Right atrium auricular region (tissue), 2 donors: ENCODE measurements around the gene TRPM2. TPM values are rescaled to one million over a fixed set of nuclear protein-coding genes. Genes with fewer than 3 reads are reported as not detected.

Experiments
- DNase-seq: peaks from one replicate; pipeline ENCODE4 v3.0.0-alpha.2; 2019; ENCODE audit warnings: low spot score
- H3K27ac ChIP-seq, 2 donors: fragments of 200-600 bp; sonication (generic); 1 replicate in 1 of 2; 2 replicates in 1 of 2; pipeline ENCODE4 v1.5.1; 2016 to 2019
- H3K27me3 ChIP-seq, 2 donors: fragments of 200-600 bp; sonication (generic); one replicate each; pipeline versions ENCODE4 v1.5.1 to v1.6.0; 2017 to 2019
- H3K36me3 ChIP-seq: fragments of 200-600 bp; sonication (generic); one replicate; pipeline ENCODE4 v1.5.1; 2016
- H3K4me1 ChIP-seq, 2 donors: fragments of 200-600 bp; sonication (generic); one replicate each; pipeline versions ENCODE4 v1.5.1 to v1.6.0; 2017 to 2019
- H3K4me3 ChIP-seq, 2 donors: fragments of 200-600 bp; sonication (generic); 1 replicate in 1 of 2; 2 replicates in 1 of 2; pipeline ENCODE4 v1.5.1; 2017 to 2019; ENCODE audit warnings: mild to moderate bottlenecking in 1 of 2, moderate library complexity in 1 of 2
- H3K9me3 ChIP-seq, 2 donors: fragments of 200-600 bp; sonication (generic); one replicate each; pipeline ENCODE4 v1.5.1; 2019
- total RNA-seq, 2 donors: library from RNA; depleted of rRNA; stranded (reverse); fragments of >200 nt; gene quantifications; one replicate each; pipeline ENCODE4 v1.1.0, GENCODE V29; 2016
- TF ChIP-seq, protein P1 (sequence below), 2 donors: fragments of 200-600 bp; sonication (generic); IDR thresholded peaks; one replicate each; pipeline ENCODE4 v1.5.1; 2019; ENCODE audit warnings: antibody characterized with exemption in 2 of 2

TRPM2 gene
- total RNA-seq, 2 donors from 2014 or later = 0.75 to 0.89 TPM

GRCh38 chr21:44426663-44427191, 73.3 kb downstream of the TRPM2 start:
- TF ChIP-seq, protein P1, sequence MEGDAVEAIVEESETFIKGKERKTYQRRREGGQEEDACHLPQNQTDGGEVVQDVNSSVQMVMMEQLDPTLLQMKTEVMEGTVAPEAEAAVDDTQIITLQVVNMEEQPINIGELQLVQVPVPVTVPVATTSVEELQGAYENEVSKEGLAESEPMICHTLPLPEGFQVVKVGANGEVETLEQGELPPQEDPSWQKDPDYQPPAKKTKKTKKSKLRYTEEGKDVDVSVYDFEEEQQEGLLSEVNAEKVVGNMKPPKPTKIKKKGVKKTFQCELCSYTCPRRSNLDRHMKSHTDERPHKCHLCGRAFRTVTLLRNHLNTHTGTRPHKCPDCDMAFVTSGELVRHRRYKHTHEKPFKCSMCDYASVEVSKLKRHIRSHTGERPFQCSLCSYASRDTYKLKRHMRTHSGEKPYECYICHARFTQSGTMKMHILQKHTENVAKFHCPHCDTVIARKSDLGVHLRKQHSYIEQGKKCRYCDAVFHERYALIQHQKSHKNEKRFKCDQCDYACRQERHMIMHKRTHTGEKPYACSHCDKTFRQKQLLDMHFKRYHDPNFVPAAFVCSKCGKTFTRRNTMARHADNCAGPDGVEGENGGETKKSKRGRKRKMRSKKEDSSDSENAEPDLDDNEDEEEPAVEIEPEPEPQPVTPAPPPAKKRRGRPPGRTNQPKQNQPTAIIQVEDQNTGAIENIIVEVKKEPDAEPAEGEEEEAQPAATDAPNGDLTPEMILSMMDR (IDR thresholded peaks at IDR 0.05) = no peak
- Histone ChIP-seq H3K36me3 (no peaks in the 10 kb centered on the region), H3K27ac (no peak overlapping the region), H3K4me1 (no peaks in the 10 kb centered on the region), H3K9me3 (peaks cover 0 to 11% of the 10 kb centered on the region in 2 donors), H3K27me3 (no peaks in the 10 kb centered on the region), H3K4me3 (no peak overlapping the region)
- DNase-seq = no peak

GRCh38 chr21:44427241-44428120, 74.1 kb downstream of the TRPM2 start:
- Histone ChIP-seq H3K36me3 (no peaks in the 10 kb centered on the region), H3K4me3 (no peak overlapping the region), H3K27me3 (no peaks in the 10 kb centered on the region), H3K4me1 (no peaks in the 10 kb centered on the region), H3K9me3 (peaks cover 0 to 11% of the 10 kb centered on the region in 2 donors), H3K27ac (no peak overlapping the region)
- DNase-seq = no peak
- TF ChIP-seq, protein P1 (IDR thresholded peaks at IDR 0.05) = no peak

- H3K36me3 ChIP-seq = no peaks in the 10 kb centered on the region
- H3K4me3 ChIP-seq = no peak overlapping the region
- TF ChIP-seq, protein P1 (IDR thresholded peaks at IDR 0.05) = no peak
- H3K27ac ChIP-seq = no peak overlapping the region
- no peak for DNase-seq
- no peaks in the 10 kb centered on the region for H3K4me1 ChIP-seq
- H3K9me3 ChIP-seq = peaks cover 0 to 11% of the 10 kb centered on the region in 2 donors
- H3K27me3 ChIP-seq = no peaks in the 10 kb centered on the region
These were observed 75.0 kb downstream of the TRPM2 start for GRCh38 chr21:44428281-44428960.

- no peaks in the 10 kb centered on the region for H3K4me1 ChIP-seq
- H3K4me3 ChIP-seq = no peak overlapping the region
- H3K36me3 ChIP-seq = no peaks in the 10 kb centered on the region
- no peak overlapping the region for H3K27ac ChIP-seq
- H3K9me3 ChIP-seq = peaks cover 0 to 11% of the 10 kb centered on the region in 2 donors
- no peak for DNase-seq
- no peaks in the 10 kb centered on the region for H3K27me3 ChIP-seq
- TF ChIP-seq, protein P1 (IDR thresholded peaks at IDR 0.05) = no peak
These were observed 76.5 kb downstream of the TRPM2 start for GRCh38 chr21:44429894-44430293.

DNA sequence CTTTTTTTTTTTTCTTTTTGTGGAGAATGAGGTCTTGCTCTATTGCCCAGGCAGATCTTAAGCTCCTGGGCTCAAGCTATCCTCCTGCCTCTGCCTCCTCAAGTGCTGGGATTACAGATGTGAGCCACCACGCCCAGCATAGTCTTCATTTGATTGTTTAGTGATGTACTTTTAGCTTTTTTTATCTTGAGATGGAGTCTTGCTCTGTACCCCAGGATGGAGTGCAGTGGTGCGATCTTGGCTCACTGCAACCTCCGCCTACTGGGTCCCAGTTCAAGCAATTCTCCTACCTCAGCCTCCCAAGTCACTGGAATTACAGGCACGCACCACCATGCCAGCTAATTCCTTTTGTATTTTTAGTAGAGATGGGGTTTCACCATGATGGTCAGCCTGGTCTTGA, 77.9 kb downstream of the TRPM2 start:
- no peaks in the 10 kb centered on the region for H3K4me1 ChIP-seq
- no peaks in the 10 kb centered on the region for H3K36me3 ChIP-seq
- H3K27me3 ChIP-seq = no peaks in the 10 kb centered on the region
- no peak overlapping the region for H3K27ac ChIP-seq
- TF ChIP-seq, protein P1 (IDR thresholded peaks at IDR 0.05) = no peak
- no peak overlapping the region for H3K4me3 ChIP-seq
- H3K9me3 ChIP-seq = peaks cover 0 to 11% of the 10 kb centered on the region in 2 donors
- no peak for DNase-seq
